NK-92 treated with Interleukin-12 subunit alpha and Interleukin-12 subunit beta, amount 100 ng/mL, for 24 hours (cell line): Measurements from ENCODE around the gene HIPK2.

ENCODE experiments used
- DNase-seq: peaks from one replicate; lab custom pipeline; 2025; lab: John Stamatoyannopoulos, UW

Gene HIPK2

GRCh38 chr7:139733751-139734150 lies 44.0 kb downstream of the HIPK2 start:
- DNase-seq: no peak

- no peak for DNase-seq
Observed at GRCh38 chr7:139732471-139733167, 45.2 kb downstream of the HIPK2 start.

GRCh38 chr7:139731802-139732470 lies 45.9 kb downstream of the HIPK2 start:
- no peak for DNase-seq

- no peak for DNase-seq
Observed at GRCh38 chr7:139730746-139731612, 46.8 kb downstream of the HIPK2 start.

- no peak for DNase-seq
Observed at GRCh38 chr7:139728203-139728602, 49.6 kb downstream of the HIPK2 start.

- no peak for DNase-seq
Observed at GRCh38 chr7:139727151-139727705, 50.6 kb downstream of the HIPK2 start.

GRCh38 chr7:139726485-139726869 lies 51.3 kb downstream of the HIPK2 start:
- DNase-seq: no peak

GRCh38 chr7:139725858-139726484 lies 51.8 kb downstream of the HIPK2 start:
- DNase-seq: no peak

GRCh38 chr7:139725077-139725476 lies 52.7 kb downstream of the HIPK2 start:
- DNase-seq: no peak

GRCh38 chr7:139722604-139723003 lies 55.2 kb downstream of the HIPK2 start:
- DNase-seq: no peak

- DNase-seq: no peak
Observed at GRCh38 chr7:139721821-139722220, 56.0 kb downstream of the HIPK2 start.

GRCh38 chr7:139721417-139721816 lies 56.4 kb downstream of the HIPK2 start:
- no peak for DNase-seq

GRCh38 chr7:139720705-139721231 lies 57.0 kb downstream of the HIPK2 start:
- no peak for DNase-seq

GRCh38 chr7:139720186-139720585 lies 57.6 kb downstream of the HIPK2 start:
- no peak for DNase-seq

- DNase-seq: no peak
Observed at GRCh38 chr7:139718859-139719258, 58.9 kb downstream of the HIPK2 start.

- no peak for DNase-seq
Observed at GRCh38 chr7:139718141-139718540, 59.7 kb downstream of the HIPK2 start.

- DNase-seq: no peak
Observed at GRCh38 chr7:139716156-139716942, 61.4 kb downstream of the HIPK2 start.

- DNase-seq: no peak
Observed at GRCh38 chr7:139715194-139715815, 62.5 kb downstream of the HIPK2 start.

- no peak for DNase-seq
Observed at GRCh38 chr7:139714163-139714901, 63.5 kb downstream of the HIPK2 start.
